Heart right ventricle (tissue), 16 donors: Measurements from ENCODE around the gene CLEC16A. TPM values are rescaled to one million over a fixed set of nuclear protein-coding genes. Genes with fewer than 3 reads are reported as not detected.

Experiments used
- ATAC-seq, 8 donors: fragments of 200-7000 bp; cut with Tn5 transposase; one replicate each; pipeline ENCODE4 v1.9.1; 2020; ENCODE audit warnings: mild to moderate bottlenecking in 8 of 8, moderate library complexity in 8 of 8, moderate number of reproducible peaks in 1 of 8
- DNase-seq, 2 donors: peaks; one replicate each; pipeline ENCODE4 v3.0.0-alpha.2; 2020
- H3K27ac ChIP-seq, 10 donors: fragments of 200-600 bp; sonication (generic) in 2 of 10; one replicate each; pipeline versions ENCODE4 v1.5.0 to v1.8.0; 2020 to 2022; ENCODE audit warnings: mild to moderate bottlenecking in 3 of 10
- H3K27me3 ChIP-seq, 7 donors: fragments of 200-600 bp; one replicate each; pipeline ENCODE4 v1.8.0; 2021 to 2022; ENCODE audit warnings: mild to moderate bottlenecking in 2 of 7
- H3K36me3 ChIP-seq, 9 donors: fragments of 200-600 bp; sonication (generic) in 1 of 9; one replicate each; pipeline versions ENCODE4 v1.5.0 to v1.8.0; 2020 to 2022; ENCODE audit warnings: mild to moderate bottlenecking in 2 of 9
- H3K4me1 ChIP-seq, 9 donors: fragments of 200-600 bp; sonication (generic) in 1 of 9; one replicate each; pipeline versions ENCODE4 v1.5.0 to v1.8.0; 2020 to 2022; ENCODE audit warnings: mild to moderate bottlenecking in 4 of 9
- H3K4me3 ChIP-seq, 10 donors: fragments of 200-600 bp; sonication (generic) in 2 of 10; one replicate each; pipeline versions ENCODE4 v1.5.0 to v1.8.0; 2020 to 2022; ENCODE audit warnings: mild to moderate bottlenecking in 7 of 10, moderate library complexity in 2 of 10
- H3K9me3 ChIP-seq, 11 donors: fragments of 200-600 bp in 10 of 11; sonication (generic) in 2 of 11; one replicate each; pipeline versions ENCODE4 v1.5.0 to v1.8.0; 2013 to 2022; ENCODE audit warnings: mild to moderate bottlenecking in 2 of 11, control low read depth in 1 of 11, moderate library complexity in 1 of 11
- WGBS, 2 donors: extraction: QIAGEN DNeasy Blood & Tissue Kit; methylation state at CpG; one replicate each; pipeline ENCODE4 v1.1.7; 2013; ENCODE audit warnings: inconsistent platforms in 1 of 2; 5-methylcytosine and 5-hydroxymethylcytosine counted together
- intact Hi-C, 10 donors: fragments of 100-400 bp; cut with DNase I; formaldehyde crosslinking; loops; one replicate each; pipeline versions ENCODE4 v1.11.1 to v1.14.2; 2022
- polyA plus RNA-seq, 2 donors: library from polyadenylated mRNA; stranded (reverse); fragments of 200-250 nt; gene quantifications; one replicate each; pipeline ENCODE4 v1.2.3, GENCODE V29; 2013
- total RNA-seq, 10 donors: library from RNA; stranded (reverse); fragmentation: NEBNext Ultra II Directional in 3 of 10; extraction: Animal tissue kit (Norgen Biotek cat#: 25700) in 3 of 10; gene quantifications; one replicate each; pipeline versions ENCODE4 v1.2.1 to v1.2.4, GENCODE V29; 2021 to 2023
- TF ChIP-seq, protein P1 (sequence below), 9 donors: fragments of 200-600 bp; sonication (generic) in 2 of 9; IDR thresholded peaks; one replicate each; pipeline versions ENCODE4 v1.5.0 to v1.8.0; 2021 to 2022; ENCODE audit warnings: antibody characterized with exemption in 9 of 9, mild to moderate bottlenecking in 5 of 9, moderate library complexity in 1 of 9
- donor health status: Arrhythmogenic right ventricular cardiomyopathy.
- donor health status: ischemic (EF 13 %, LVEDD 7.1; RV severe dilation, severe dysfunction).
- donor health status: healthy with polysubstance abuse.
- donor health status: DM: no; HTN: yes; CAD: no.
- donor health status: DM: no; HTN: no; CAD: no.
- donor health status: ischemic (EF 25% LVEDD 6.9; RV normal size, moderate dysfunction).
- donor health status: ischemic (EF 25% LVEDD 5.7; RV mildly dilated, moderate dysfunction).
- donor health status: healthy.
- donor health status: DM: yes; HTN: yes; CAD: no.
- donor health status: Ischemic cardiomyopathy.
- donor health status: ischemic (EF 35%, LVEDD 5.7; RV mildly dilated, moderate dysfunction).
- donor health status: nonischemic (EF 11% LVEDD 7.7; RV severe dilation, severe dysfunction).
- donor health status: DM: yes; HTN: yes; CAD: no.
- donor health status: PGD.
- donor health status: ischemic (EF 29% LVEDD 5.4; RV normal size, mild dysfunction).
- donor health status: nonischemic (EF 23%, LVEDD 6.1; RV moderate dilation, normal function).

CLEC16A gene
- total and polyA plus RNA-seq, 12 donors = 12.1 to 30.8 (median 23.0) TPM

- H3K27me3 ChIP-seq = no peaks in the 10 kb centered on the region
- H3K27ac ChIP-seq = no peak overlapping the region
- H3K9me3 ChIP-seq = no peaks in the 10 kb centered on the region
- H3K36me3 ChIP-seq = peaks cover 0 to 86% (median 15%) of the 10 kb centered on the region in 9 donors
- H3K4me1 ChIP-seq = no peaks in the 10 kb centered on the region
- no peak overlapping the region for H3K4me3 ChIP-seq
- DNase-seq (no peak), ATAC-seq (no peak)
- 92 to 93% methylated on average over 6 of the region's 6 CpGs for WGBS, 2 donors
- intact Hi-C loops = no loop called here
- TF ChIP-seq, protein P1, sequence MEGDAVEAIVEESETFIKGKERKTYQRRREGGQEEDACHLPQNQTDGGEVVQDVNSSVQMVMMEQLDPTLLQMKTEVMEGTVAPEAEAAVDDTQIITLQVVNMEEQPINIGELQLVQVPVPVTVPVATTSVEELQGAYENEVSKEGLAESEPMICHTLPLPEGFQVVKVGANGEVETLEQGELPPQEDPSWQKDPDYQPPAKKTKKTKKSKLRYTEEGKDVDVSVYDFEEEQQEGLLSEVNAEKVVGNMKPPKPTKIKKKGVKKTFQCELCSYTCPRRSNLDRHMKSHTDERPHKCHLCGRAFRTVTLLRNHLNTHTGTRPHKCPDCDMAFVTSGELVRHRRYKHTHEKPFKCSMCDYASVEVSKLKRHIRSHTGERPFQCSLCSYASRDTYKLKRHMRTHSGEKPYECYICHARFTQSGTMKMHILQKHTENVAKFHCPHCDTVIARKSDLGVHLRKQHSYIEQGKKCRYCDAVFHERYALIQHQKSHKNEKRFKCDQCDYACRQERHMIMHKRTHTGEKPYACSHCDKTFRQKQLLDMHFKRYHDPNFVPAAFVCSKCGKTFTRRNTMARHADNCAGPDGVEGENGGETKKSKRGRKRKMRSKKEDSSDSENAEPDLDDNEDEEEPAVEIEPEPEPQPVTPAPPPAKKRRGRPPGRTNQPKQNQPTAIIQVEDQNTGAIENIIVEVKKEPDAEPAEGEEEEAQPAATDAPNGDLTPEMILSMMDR (IDR thresholded peaks at IDR 0.05) = no peak
Measured at GRCh38 chr16:11061629-11062270, 117.4 kb downstream of the CLEC16A start.

DNA sequence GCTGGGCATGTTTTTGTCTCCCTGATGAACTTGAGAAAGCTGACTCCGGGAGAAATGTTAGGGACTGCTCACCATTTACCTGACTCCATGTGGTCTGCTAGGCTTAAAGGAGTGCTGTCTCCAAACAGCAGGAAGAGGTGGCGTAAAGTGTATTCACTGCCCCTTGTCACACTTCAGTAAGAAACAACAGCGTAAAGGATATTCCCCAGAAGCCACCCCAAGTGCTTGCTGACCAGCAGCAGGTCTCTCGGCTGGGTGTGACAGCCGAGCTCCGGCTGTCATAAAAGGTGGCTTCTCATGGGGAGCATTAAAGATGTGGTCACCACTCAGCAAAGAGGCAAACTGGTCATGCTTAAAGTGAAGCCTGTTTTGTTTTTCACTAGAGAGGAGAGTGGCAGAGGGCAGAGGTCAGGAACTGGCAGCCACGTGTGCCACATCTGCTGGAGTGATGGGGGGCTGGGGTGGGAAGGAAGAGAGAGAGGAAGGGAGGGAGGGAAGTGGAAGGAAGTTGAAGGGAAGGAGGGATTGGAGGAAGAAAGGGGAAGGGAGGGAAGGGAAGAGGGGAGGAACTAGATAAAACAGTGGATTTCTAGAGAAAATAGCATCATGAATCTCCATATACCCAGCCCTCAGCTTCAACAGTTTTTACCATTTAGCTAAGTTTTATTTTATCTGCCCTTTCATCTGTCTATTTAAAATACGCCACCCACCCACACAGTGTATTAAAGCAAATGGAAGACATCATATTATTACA, 119.3 kb downstream of the CLEC16A start:
- 88% methylated on average over 8 of the region's 8 CpGs for WGBS, 2 donors
- DNase-seq (no peak), ATAC-seq (no peak)
- H3K27me3 ChIP-seq = no peaks in the 10 kb centered on the region
- intact Hi-C loops = no loop called here
- H3K27ac ChIP-seq = no peak overlapping the region
- no peaks in the 10 kb centered on the region for H3K4me1 ChIP-seq
- TF ChIP-seq, protein P1 (IDR thresholded peaks at IDR 0.05) = no peak
- H3K9me3 ChIP-seq = no peaks in the 10 kb centered on the region
- no peak overlapping the region for H3K4me3 ChIP-seq
- peaks cover 0 to 86% (median 15%) of the 10 kb centered on the region in 9 donors for H3K36me3 ChIP-seq

GRCh38 chr16:11064202-11064540, 119.8 kb downstream of the CLEC16A start:
- no peak for DNase-seq
- Histone ChIP-seq H3K9me3 (no peaks in the 10 kb centered on the region), H3K36me3 (peaks cover 0 to 86% (median 15%) of the 10 kb centered on the region in 9 donors), H3K27ac (no peak overlapping the region), H3K4me1 (no peaks in the 10 kb centered on the region), H3K4me3 (no peak overlapping the region), H3K27me3 (no peaks in the 10 kb centered on the region)
- intact Hi-C loops = no loop called here
- TF ChIP-seq, protein P1 (IDR thresholded peaks at IDR 0.05) = no peak
- ATAC-seq = no peak
- 79 to 100% methylated on average over 3 of the region's 3 CpGs for WGBS, 2 donors

DNA sequence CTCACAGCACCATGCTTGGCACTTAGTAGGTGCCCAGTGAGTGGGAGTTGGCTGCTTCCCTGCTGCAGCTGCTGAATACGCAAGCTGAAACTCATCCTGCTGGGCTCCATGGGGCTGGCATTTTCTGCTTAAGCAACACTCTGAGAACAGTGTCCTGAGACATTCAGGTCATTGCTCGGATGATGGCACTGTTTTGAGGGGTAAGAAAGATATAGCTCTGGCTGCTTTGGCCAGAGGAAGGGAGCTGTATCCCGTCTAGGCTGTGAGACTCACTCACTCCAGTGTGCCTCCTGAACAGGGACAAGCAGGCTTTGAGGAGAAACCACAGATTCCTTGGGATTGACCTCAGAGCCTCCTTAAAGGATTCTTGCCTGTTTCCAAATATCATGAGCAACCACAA, 120.5 kb downstream of the CLEC16A start:
- Histone ChIP-seq H3K36me3 (peaks cover 0 to 82% (median 15%) of the 10 kb centered on the region in 9 donors), H3K27ac (no peak overlapping the region)
- 62 to 73% methylated on average over 3 of the region's 3 CpGs for WGBS, 2 donors

More for the DNA sequence above, 120.5 kb downstream of the CLEC16A start:
- H3K9me3 ChIP-seq = no peaks in the 10 kb centered on the region
- intact Hi-C loops = no loop called here
- TF ChIP-seq, protein P1 (IDR thresholded peaks at IDR 0.05) = no peak
- DNase-seq = no peak
- no peaks in the 10 kb centered on the region for H3K4me1 ChIP-seq
- no peaks in the 10 kb centered on the region for H3K27me3 ChIP-seq
- no peak overlapping the region for H3K4me3 ChIP-seq
- no peak for ATAC-seq
